SH-SY5Y (cell line): ENCODE results near the gene HRC.

Experiments
- GATA2 ChIP-seq: IDR thresholded peaks from 2 replicates; pipeline ENCODE4 v1.6.1; 2011; ENCODE audit warnings: mild to moderate bottlenecking, low read depth, low read length
- GATA3 ChIP-seq: IDR thresholded peaks from 2 replicates; pipeline ENCODE4 v1.6.1; 2011; ENCODE audit warnings: low read depth, mild to moderate bottlenecking, low read length, moderate library complexity

DNA sequence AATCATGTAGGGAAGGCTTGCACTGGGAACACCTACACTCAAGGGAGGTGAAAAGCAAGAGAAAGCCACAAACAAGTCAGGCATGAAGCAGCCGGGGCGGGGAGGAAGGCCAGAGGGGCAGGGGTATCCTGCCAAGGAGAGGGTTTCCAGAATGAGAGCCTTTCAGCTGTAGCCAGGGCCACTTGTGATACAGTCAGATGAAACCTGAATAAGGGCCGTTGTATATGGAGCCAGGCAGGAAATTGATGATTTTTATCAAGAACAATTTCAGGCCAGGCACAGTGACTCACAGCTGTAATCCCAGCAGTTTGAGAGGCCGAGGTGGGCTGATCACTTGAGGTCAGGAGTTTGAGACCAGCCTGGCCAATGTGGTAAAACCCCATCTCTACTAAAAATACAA is 6.8 kb upstream of the HRC start:
- TF ChIP-seq GATA2, result no peak
- no peak for TF ChIP-seq GATA3
